Bone marrow (tissue), 2 donors: ENCODE measurements around the gene POP4.

ENCODE experiments used
- DNase-seq, 2 donors: peaks; one replicate each; lab custom pipeline; 2025; lab: John Stamatoyannopoulos, UW

The POP4 gene

GRCh38 chr19:29629836-29630534 is 23.9 kb downstream of the POP4 start:
- DNase-seq, result no peak

- DNase-seq, result no peak
Observed at GRCh38 chr19:29630655-29631054, 24.6 kb downstream of the POP4 start.

- DNase-seq, result no peak
Observed at GRCh38 chr19:29631450-29631849, 25.4 kb downstream of the POP4 start.

- no peak for DNase-seq
Observed at GRCh38 chr19:29634002-29634401, 27.9 kb downstream of the POP4 start.

GRCh38 chr19:29634423-29635130 is 28.5 kb downstream of the POP4 start:
- no peak for DNase-seq

GRCh38 chr19:29635963-29636362 is 29.9 kb downstream of the POP4 start:
- no peak for DNase-seq

- no peak for DNase-seq
Observed at GRCh38 chr19:29636553-29637360, 30.7 kb downstream of the POP4 start.

GRCh38 chr19:29639086-29639485 is 33.0 kb downstream of the POP4 start:
- DNase-seq, result no peak

GRCh38 chr19:29640231-29640630 is 34.1 kb downstream of the POP4 start:
- no peak for DNase-seq

- no peak for DNase-seq
Observed at GRCh38 chr19:29641597-29641996, 35.5 kb downstream of the POP4 start.

GRCh38 chr19:29643361-29643935 is 37.4 kb downstream of the POP4 start:
- no peak for DNase-seq

GRCh38 chr19:29644210-29644609 is 38.1 kb downstream of the POP4 start:
- no peak for DNase-seq

GRCh38 chr19:29645491-29645867 is 39.4 kb downstream of the POP4 start:
- no peak for DNase-seq

GRCh38 chr19:29645911-29646310 is 39.8 kb downstream of the POP4 start:
- DNase-seq, result no peak

GRCh38 chr19:29650772-29651387 is 44.8 kb downstream of the POP4 start:
- DNase-seq, result no peak

GRCh38 chr19:29651622-29652394 is 45.7 kb downstream of the POP4 start:
- DNase-seq, result no peak

- no peak for DNase-seq
Observed at GRCh38 chr19:29653398-29653797, 47.3 kb downstream of the POP4 start.

GRCh38 chr19:29655648-29656335 is 49.7 kb downstream of the POP4 start:
- no peak for DNase-seq

GRCh38 chr19:29658221-29658991 is 52.3 kb downstream of the POP4 start:
- no peak for DNase-seq

- no peak for DNase-seq
Observed at GRCh38 chr19:29660835-29661234, 54.8 kb downstream of the POP4 start.
